Naive B cell (primary cell): Measurements from ENCODE around the gene RUNX2. TPM values are rescaled to one million over a fixed set of nuclear protein-coding genes. Genes with fewer than 3 reads are reported as not detected.
A peak's percentile ranks its signal among the peaks of the same experiment; 100 is the strongest.

ENCODE experiments used
- ATAC-seq, 2 donors: fragments of 150-1000 bp; cut with Tn5 transposase; 2 replicates each; pipeline ENCODE4 v1.10.0; 2021; ENCODE audit warnings: low read depth in 2 of 2, mild to moderate bottlenecking in 2 of 2, moderate library complexity in 2 of 2
- DNase-seq: peaks from one replicate; pipeline ENCODE4 v3.0.0; 2022
- H3K27ac Mint-ChIP-seq, 6 donors: one replicate each; pipeline ENCODE4 v1.8.0; 2020 to 2022; ENCODE audit warnings: mild to moderate bottlenecking in 6 of 6, mixed read lengths in 6 of 6, moderate library complexity in 5 of 6, inconsistent platforms in 2 of 6
- H3K27me3 Mint-ChIP-seq, 3 donors: one replicate each; pipeline ENCODE4 v1.8.0; 2021 to 2022; ENCODE audit warnings: mixed read lengths in 3 of 3, mild to moderate bottlenecking in 1 of 3
- H3K36me3 Mint-ChIP-seq, 2 donors: one replicate each; pipeline ENCODE4 v1.8.0; 2020 to 2022; ENCODE audit warnings: mixed read lengths in 2 of 2, inconsistent platforms in 1 of 2, mild to moderate bottlenecking in 1 of 2
- H3K4me1 Mint-ChIP-seq, 3 donors: one replicate each; pipeline ENCODE4 v1.8.0; 2020 to 2022; ENCODE audit warnings: mixed read lengths in 3 of 3, inconsistent platforms in 1 of 3, mild to moderate bottlenecking in 1 of 3, moderate library complexity in 1 of 3
- H3K4me3 Mint-ChIP-seq, 8 donors: one replicate each; pipeline ENCODE4 v1.8.0; 2020 to 2022; ENCODE audit warnings: mild to moderate bottlenecking in 8 of 8, mixed read lengths in 8 of 8, moderate library complexity in 8 of 8, inconsistent platforms in 2 of 8
- H3K9me3 Mint-ChIP-seq, 7 donors: one replicate each; pipeline ENCODE4 v1.8.0; 2020 to 2022; ENCODE audit warnings: mixed read lengths in 7 of 7, mild to moderate bottlenecking in 5 of 7, inconsistent platforms in 2 of 7, moderate library complexity in 1 of 7
- polyA plus RNA-seq, 6 donors: library from polyadenylated mRNA; unstranded; fragments of 300-500 nt; fragmentation: Illumina TruSeq; gene quantifications; one replicate each; pipeline ENCODE4 v1.2.3, GENCODE V29; 2021; ENCODE audit warnings: low read depth in 6 of 6

Gene RUNX2
- polyA plus RNA-seq, 6 donors from 2014 or later: 0.08 to 0.37 (median 0.16) TPM; not detected in 3

GRCh38 chr6:45445749-45446549, 117.8 kb downstream of the RUNX2 start:
- no peaks in the 10 kb centered on the region for H3K36me3 Mint-ChIP-seq
- H3K27ac Mint-ChIP-seq: no peak overlapping the region
- H3K4me1 Mint-ChIP-seq: peaks cover 0 to 5% (median 0%) of the 10 kb centered on the region in 3 donors
- DNase-seq: no peak
- peaks cover 10 to 16% (median 14%) of the 10 kb centered on the region in 3 donors for H3K27me3 Mint-ChIP-seq
- no peaks in the 10 kb centered on the region for H3K9me3 Mint-ChIP-seq
- ATAC-seq: no peak
- H3K4me3 Mint-ChIP-seq: peak overlapping the region in 1 of 8 donors; percentile 37

GRCh38 chr6:45447005-45447404, 118.9 kb downstream of the RUNX2 start:
- Mint-ChIP-seq H3K36me3 (peaks cover 0 to 5% of the 10 kb centered on the region in 2 donors), H3K27me3 (peaks cover 10 to 16% (median 14%) of the 10 kb centered on the region in 3 donors), H3K4me1 (peaks cover 0 to 5% (median 0%) of the 10 kb centered on the region in 3 donors), H3K4me3 (no peak overlapping the region), H3K9me3 (no peaks in the 10 kb centered on the region), H3K27ac (no peak overlapping the region)
- no peak for ATAC-seq
- DNase-seq: no peak

GRCh38 chr6:45447716-45448115, 119.6 kb downstream of the RUNX2 start:
- H3K27ac Mint-ChIP-seq: no peak overlapping the region
- no peak overlapping the region for H3K4me3 Mint-ChIP-seq
- peaks cover 0 to 5% (median 0%) of the 10 kb centered on the region in 3 donors for H3K4me1 Mint-ChIP-seq
- no peak for ATAC-seq
- H3K9me3 Mint-ChIP-seq: no peaks in the 10 kb centered on the region
- peaks cover 10 to 16% (median 14%) of the 10 kb centered on the region in 3 donors for H3K27me3 Mint-ChIP-seq
- DNase-seq: no peak
- H3K36me3 Mint-ChIP-seq: peaks cover 0 to 5% of the 10 kb centered on the region in 2 donors

- H3K27me3 Mint-ChIP-seq: peaks cover 10 to 16% (median 14%) of the 10 kb centered on the region in 3 donors
- peaks cover 0 to 5% of the 10 kb centered on the region in 2 donors for H3K36me3 Mint-ChIP-seq
- DNase-seq (no peak), ATAC-seq (no peak)
- H3K9me3 Mint-ChIP-seq: no peaks in the 10 kb centered on the region
- no peak overlapping the region for H3K4me3 Mint-ChIP-seq
- peaks cover 0 to 5% (median 0%) of the 10 kb centered on the region in 3 donors for H3K4me1 Mint-ChIP-seq
- no peak overlapping the region for H3K27ac Mint-ChIP-seq
Measured at GRCh38 chr6:45448417-45449389, 120.6 kb downstream of the RUNX2 start.

- no peak overlapping the region for H3K27ac Mint-ChIP-seq
- H3K9me3 Mint-ChIP-seq: no peaks in the 10 kb centered on the region
- DNase-seq (no peak), ATAC-seq (no peak)
- H3K4me1 Mint-ChIP-seq: peaks cover 0 to 5% (median 0%) of the 10 kb centered on the region in 3 donors
- peaks cover 0 to 5% of the 10 kb centered on the region in 2 donors for H3K36me3 Mint-ChIP-seq
- peaks cover 10 to 16% (median 14%) of the 10 kb centered on the region in 3 donors for H3K27me3 Mint-ChIP-seq
- H3K4me3 Mint-ChIP-seq: no peak overlapping the region
Measured at GRCh38 chr6:45450132-45450531, 122.0 kb downstream of the RUNX2 start.

GRCh38 chr6:45450831-45451230, 122.7 kb downstream of the RUNX2 start:
- H3K27ac Mint-ChIP-seq: peak overlapping the region in 1 of 6 donors; percentile 7
- ATAC-seq: no peak
- peaks cover 9 to 16% (median 10%) of the 10 kb centered on the region in 3 donors for H3K27me3 Mint-ChIP-seq
- no peak for DNase-seq
- peaks cover 0 to under 1% (median 0%) of the 10 kb centered on the region in 3 donors for H3K4me1 Mint-ChIP-seq
- no peaks in the 10 kb centered on the region for H3K9me3 Mint-ChIP-seq
- H3K36me3 Mint-ChIP-seq: peaks cover 0 to 5% of the 10 kb centered on the region in 2 donors
- H3K4me3 Mint-ChIP-seq: no peak overlapping the region

GRCh38 chr6:45454008-45454911, 126.1 kb downstream of the RUNX2 start:
- no peak for ATAC-seq
- no peaks in the 10 kb centered on the region for H3K9me3 Mint-ChIP-seq

GRCh38 chr6:45455408-45455807, 127.3 kb downstream of the RUNX2 start:
- DNase-seq (no peak), ATAC-seq (no peak)
- Mint-ChIP-seq H3K9me3 (no peaks in the 10 kb centered on the region), H3K27me3 (peaks cover 0 to 7% (median 0%) of the 10 kb centered on the region in 3 donors), H3K27ac (no peak overlapping the region), H3K4me1 (no peaks in the 10 kb centered on the region), H3K36me3 (peaks cover 0 to 8% of the 10 kb centered on the region in 2 donors), H3K4me3 (no peak overlapping the region)

More at GRCh38 chr6:45454008-45454911, 126.1 kb downstream of the RUNX2 start:
- no peak overlapping the region for H3K4me3 Mint-ChIP-seq
- peaks cover 0 to 8% of the 10 kb centered on the region in 2 donors for H3K36me3 Mint-ChIP-seq
- H3K4me1 Mint-ChIP-seq: no peaks in the 10 kb centered on the region
- no peak overlapping the region for H3K27ac Mint-ChIP-seq
- DNase-seq: no peak
- peaks cover 0 to 7% (median 0%) of the 10 kb centered on the region in 3 donors for H3K27me3 Mint-ChIP-seq

GRCh38 chr6:45457141-45457540, 129.0 kb downstream of the RUNX2 start:
- Mint-ChIP-seq H3K4me3 (no peak overlapping the region), H3K4me1 (no peaks in the 10 kb centered on the region), H3K9me3 (no peaks in the 10 kb centered on the region), H3K27ac (peak overlapping the region in 2 of 6 donors; percentile 2 to 76), H3K27me3 (peaks cover 0 to 7% (median 0%) of the 10 kb centered on the region in 3 donors), H3K36me3 (peaks cover 0 to 4% of the 10 kb centered on the region in 2 donors)
- ATAC-seq (no peak), DNase-seq (no peak)

GRCh38 chr6:45458672-45459071, 130.5 kb downstream of the RUNX2 start:
- DNase-seq (no peak), ATAC-seq (no peak)
- H3K4me3 Mint-ChIP-seq: no peak overlapping the region
- no peaks in the 10 kb centered on the region for H3K9me3 Mint-ChIP-seq
- no peak overlapping the region for H3K27ac Mint-ChIP-seq
- peaks cover 0 to 7% (median 0%) of the 10 kb centered on the region in 3 donors for H3K27me3 Mint-ChIP-seq
- peaks cover 0 to 4% of the 10 kb centered on the region in 2 donors for H3K36me3 Mint-ChIP-seq
- no peaks in the 10 kb centered on the region for H3K4me1 Mint-ChIP-seq

- ATAC-seq: no peak
- H3K9me3 Mint-ChIP-seq: no peaks in the 10 kb centered on the region
- peaks cover 0 to 7% (median 0%) of the 10 kb centered on the region in 3 donors for H3K27me3 Mint-ChIP-seq
- peaks cover 0 to 4% of the 10 kb centered on the region in 2 donors for H3K36me3 Mint-ChIP-seq
- no peaks in the 10 kb centered on the region for H3K4me1 Mint-ChIP-seq
- H3K27ac Mint-ChIP-seq: no peak overlapping the region
- no peak overlapping the region for H3K4me3 Mint-ChIP-seq
- DNase-seq: no peak
Measured at GRCh38 chr6:45460166-45460565, 132.0 kb downstream of the RUNX2 start.

GRCh38 chr6:45461486-45461885, 133.4 kb downstream of the RUNX2 start:
- no peaks in the 10 kb centered on the region for H3K9me3 Mint-ChIP-seq
- ATAC-seq (no peak), DNase-seq (no peak)
- peaks cover 0 to under 1% of the 10 kb centered on the region in 2 donors for H3K36me3 Mint-ChIP-seq
- peaks cover 0 to 5% (median 0%) of the 10 kb centered on the region in 3 donors for H3K27me3 Mint-ChIP-seq
- no peak overlapping the region for H3K4me3 Mint-ChIP-seq
- no peak overlapping the region for H3K27ac Mint-ChIP-seq
- H3K4me1 Mint-ChIP-seq: no peaks in the 10 kb centered on the region
